GM12892 (cell line): Measurements from ENCODE around the gene CDH4.

Experiments
- DNase-seq: peaks from one replicate; pipeline ENCODE4 v3.0.0; 2011; ENCODE audit not compliant: insufficient read length
- FAIRE-seq: peaks from 2 replicates; lab custom pipeline; 2011; peaks lifted over from hg19 to GRCh38; lab: Jason Lieb, UNC
- POLR2A ChIP-seq: IDR thresholded peaks from 2 replicates; pipeline ENCODE4 v1.6.1; 2011; ENCODE audit warnings: low read depth, low read length, control low read depth
- POLR2AphosphoS5 ChIP-seq: IDR thresholded peaks from 2 replicates; pipeline ENCODE4 v1.6.1; 2011; ENCODE audit warnings: low read depth, low read length, control low read depth
- TAF1 ChIP-seq: IDR thresholded peaks from 2 replicates; pipeline ENCODE4 v1.6.1; 2011; ENCODE audit warnings: low read depth, mild to moderate bottlenecking, control low read depth, low read length, borderline replicate concordance

CDH4 gene

GRCh38 chr20:61490721-61491120 is 238.7 kb downstream of the CDH4 start:
- FAIRE-seq (no peak), DNase-seq (no peak)
- TF ChIP-seq POLR2AphosphoS5 (no peak), TAF1 (no peak), POLR2A (no peak)

GRCh38 chr20:61492065-61492464 is 240.0 kb downstream of the CDH4 start:
- DNase-seq (no peak), FAIRE-seq (no peak)
- TF ChIP-seq TAF1 (no peak), POLR2A (no peak), POLR2AphosphoS5 (no peak)

GRCh38 chr20:61493798-61494305 is 241.8 kb downstream of the CDH4 start:
- DNase-seq: no peak
- no peak for FAIRE-seq
- TF ChIP-seq POLR2A: no peak
- no peak for TF ChIP-seq POLR2AphosphoS5
- no peak for TF ChIP-seq TAF1

GRCh38 chr20:61494763-61495575 is 242.9 kb downstream of the CDH4 start:
- no peak for DNase-seq
- FAIRE-seq: no peak
- no peak for TF ChIP-seq POLR2A
- no peak for TF ChIP-seq TAF1
- no peak for TF ChIP-seq POLR2AphosphoS5

GRCh38 chr20:61497029-61497627 is 245.1 kb downstream of the CDH4 start:
- FAIRE-seq (no peak), DNase-seq (no peak)
- TF ChIP-seq POLR2AphosphoS5 (no peak), TAF1 (no peak), POLR2A (no peak)

- DNase-seq (no peak), FAIRE-seq (no peak)
Measured at GRCh38 chr20:61499859-61500554, 247.9 kb downstream of the CDH4 start.

GRCh38 chr20:61500791-61501321 is 248.8 kb downstream of the CDH4 start:
- FAIRE-seq (no peak), DNase-seq (no peak)
- no peak for TF ChIP-seq POLR2AphosphoS5
- TF ChIP-seq TAF1: no peak
- no peak for TF ChIP-seq POLR2A

More at GRCh38 chr20:61499859-61500554, 247.9 kb downstream of the CDH4 start:
- TF ChIP-seq TAF1: no peak
- no peak for TF ChIP-seq POLR2AphosphoS5
- no peak for TF ChIP-seq POLR2A

GRCh38 chr20:61502433-61502832 is 250.4 kb downstream of the CDH4 start:
- FAIRE-seq: no peak
- TF ChIP-seq POLR2AphosphoS5 (no peak), POLR2A (no peak), TAF1 (no peak)
- no peak for DNase-seq

- DNase-seq (no peak), FAIRE-seq (no peak)
- TF ChIP-seq POLR2A (no peak), POLR2AphosphoS5 (no peak), TAF1 (no peak)
Measured at GRCh38 chr20:61503106-61503505, 251.0 kb downstream of the CDH4 start.

GRCh38 chr20:61505508-61505907 is 253.4 kb downstream of the CDH4 start:
- TF ChIP-seq POLR2A (no peak), TAF1 (no peak), POLR2AphosphoS5 (no peak)
- FAIRE-seq (no peak), DNase-seq (no peak)

GRCh38 chr20:61507778-61508177 is 255.7 kb downstream of the CDH4 start:
- FAIRE-seq: no peak
- no peak for DNase-seq
- no peak for TF ChIP-seq POLR2A
- no peak for TF ChIP-seq POLR2AphosphoS5
- no peak for TF ChIP-seq TAF1
